ENCODE results near the gene MPV17. TPM values are rescaled to one million over a fixed set of nuclear protein-coding genes. Genes with fewer than 3 reads are reported as not detected.

Gene MPV17
- total and polyA plus RNA-seq, 9 of the 15 experiments (the other 6 are each of a cell fraction or from before 2014, with no cell fraction given), result 54.7 to 140 (median 70.2) TPM

- TF ChIP-seq ZNF277 (CRISPR knock-in tag; IDR thresholded peaks at IDR 0.05; ENCODE audit: borderline replicate concordance), result no peak
- no peak for TF ChIP-seq MCM7 (IDR thresholded peaks at IDR 0.05)
- TF ChIP-seq CTBP1 (IDR thresholded peaks at IDR 0.05; ENCODE audit: borderline replicate concordance), result peak; percentile 62; the same call in 1 of the 2 replicates
- TF ChIP-seq CBFA2T2 (conservative IDR thresholded peaks at IDR 0.05), result peak; percentile 51; the same call in 1 of the 2 replicates
- TF ChIP-seq ATF1 (CRISPR knock-in tag; IDR thresholded peaks at IDR 0.05), result no peak
- TF ChIP-seq ATF1 (tag; IDR thresholded peaks at IDR 0.05), result peak; percentile 28; the same call in 1 of the 2 replicates
- TF ChIP-seq, protein P1, sequence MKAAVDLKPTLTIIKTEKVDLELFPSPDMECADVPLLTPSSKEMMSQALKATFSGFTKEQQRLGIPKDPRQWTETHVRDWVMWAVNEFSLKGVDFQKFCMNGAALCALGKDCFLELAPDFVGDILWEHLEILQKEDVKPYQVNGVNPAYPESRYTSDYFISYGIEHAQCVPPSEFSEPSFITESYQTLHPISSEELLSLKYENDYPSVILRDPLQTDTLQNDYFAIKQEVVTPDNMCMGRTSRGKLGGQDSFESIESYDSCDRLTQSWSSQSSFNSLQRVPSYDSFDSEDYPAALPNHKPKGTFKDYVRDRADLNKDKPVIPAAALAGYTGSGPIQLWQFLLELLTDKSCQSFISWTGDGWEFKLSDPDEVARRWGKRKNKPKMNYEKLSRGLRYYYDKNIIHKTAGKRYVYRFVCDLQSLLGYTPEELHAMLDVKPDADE (conservative IDR thresholded peaks at IDR 0.05; ENCODE audit: control insufficient read depth, low read depth, low read length), result no peak
- 0 out of 2 replicates have a peak, but pooled peaks have one; percentile 29 for TF ChIP-seq CREM (IDR thresholded peaks at IDR 0.05; ENCODE audit: low read depth)
- peak; percentile 41; the same call in 1 of the 2 replicates for TF ChIP-seq MTA3 (IDR thresholded peaks at IDR 0.05; ENCODE audit: borderline replicate concordance)
- TF ChIP-seq RCOR1 (IDR thresholded peaks at IDR 0.05; ENCODE audit: borderline replicate concordance in 1 of 2, low read depth in 2 of 2, low read length in 2 of 2), result peak in 1 of 2 experiments; percentile 97; a peak in 2 of 4 replicates
- TF ChIP-seq EGR1 (conservative IDR thresholded peaks at IDR 0.05), result no peak
- peak; percentile 18; the same call in 1 of the 2 replicates for TF ChIP-seq SMARCE1 (IDR thresholded peaks at IDR 0.05)
- 0 out of 2 replicates have a peak, but pooled peaks have one; percentile 37 for TF ChIP-seq ZEB2 (IDR thresholded peaks at IDR 0.05)
- TF ChIP-seq ZFX (CRISPR knock-in tag; IDR thresholded peaks at IDR 0.05), result peak; percentile 43
- TF ChIP-seq, protein P2, sequence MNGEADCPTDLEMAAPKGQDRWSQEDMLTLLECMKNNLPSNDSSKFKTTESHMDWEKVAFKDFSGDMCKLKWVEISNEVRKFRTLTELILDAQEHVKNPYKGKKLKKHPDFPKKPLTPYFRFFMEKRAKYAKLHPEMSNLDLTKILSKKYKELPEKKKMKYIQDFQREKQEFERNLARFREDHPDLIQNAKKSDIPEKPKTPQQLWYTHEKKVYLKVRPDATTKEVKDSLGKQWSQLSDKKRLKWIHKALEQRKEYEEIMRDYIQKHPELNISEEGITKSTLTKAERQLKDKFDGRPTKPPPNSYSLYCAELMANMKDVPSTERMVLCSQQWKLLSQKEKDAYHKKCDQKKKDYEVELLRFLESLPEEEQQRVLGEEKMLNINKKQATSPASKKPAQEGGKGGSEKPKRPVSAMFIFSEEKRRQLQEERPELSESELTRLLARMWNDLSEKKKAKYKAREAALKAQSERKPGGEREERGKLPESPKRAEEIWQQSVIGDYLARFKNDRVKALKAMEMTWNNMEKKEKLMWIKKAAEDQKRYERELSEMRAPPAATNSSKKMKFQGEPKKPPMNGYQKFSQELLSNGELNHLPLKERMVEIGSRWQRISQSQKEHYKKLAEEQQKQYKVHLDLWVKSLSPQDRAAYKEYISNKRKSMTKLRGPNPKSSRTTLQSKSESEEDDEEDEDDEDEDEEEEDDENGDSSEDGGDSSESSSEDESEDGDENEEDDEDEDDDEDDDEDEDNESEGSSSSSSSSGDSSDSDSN (IDR thresholded peaks at IDR 0.05; ENCODE audit: borderline replicate concordance in 1 of 2, low read depth in 2 of 2, low read length in 2 of 2), result peak in 1 of 2 experiments; percentile 52; a peak in 1 of 4 replicates
- TF ChIP-seq HLTF (IDR thresholded peaks at IDR 0.05), result no peak
- TF ChIP-seq PBX2 (CRISPR knock-in tag; IDR thresholded peaks at IDR 0.05; ENCODE audit: low read depth), result no peak
- TF ChIP-seq PBX2 (tag; conservative IDR thresholded peaks at IDR 0.05; ENCODE audit: low read depth), result peak; percentile 56; the same call in 1 of the 2 replicates
- 0 out of 2 replicates have a peak, but pooled peaks have one; percentile 37 for TF ChIP-seq HDAC2 (IDR thresholded peaks at IDR 0.05)
- TF ChIP-seq, protein P3, sequence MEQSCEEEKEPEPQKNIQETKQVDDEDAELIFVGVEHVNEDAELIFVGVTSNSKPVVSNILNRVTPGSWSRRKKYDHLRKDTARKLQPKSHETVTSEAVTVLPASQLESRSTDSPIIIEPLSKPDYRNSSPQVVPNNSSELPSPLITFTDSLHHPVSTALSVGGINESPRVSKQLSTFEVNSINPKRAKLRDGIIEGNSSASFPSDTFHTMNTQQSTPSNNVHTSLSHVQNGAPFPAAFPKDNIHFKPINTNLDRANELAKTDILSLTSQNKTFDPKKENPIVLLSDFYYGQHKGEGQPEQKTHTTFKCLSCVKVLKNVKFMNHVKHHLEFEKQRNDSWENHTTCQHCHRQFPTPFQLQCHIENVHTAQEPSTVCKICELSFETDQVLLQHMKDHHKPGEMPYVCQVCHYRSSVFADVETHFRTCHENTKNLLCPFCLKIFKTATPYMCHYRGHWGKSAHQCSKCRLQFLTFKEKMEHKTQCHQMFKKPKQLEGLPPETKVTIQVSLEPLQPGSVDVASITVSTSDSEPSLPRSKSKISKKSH (CRISPR knock-in tag; IDR thresholded peaks at IDR 0.05), result no peak
These were observed 51.1 kb downstream of the MPV17 start (continued) for GRCh38 chr2:27271631-27272340.

All from K562 (cell line).